C4-2B (cell line): ENCODE results near the gene TMCO4.

Experiments used
- H3K27ac ChIP-seq: fragments of 450-650 bp; 2 replicates; pipeline ENCODE4 v1.5.1; 2017
- CTCF ChIP-seq: fragments of 450-650 bp; conservative IDR thresholded peaks from 2 replicates; pipeline ENCODE4 v1.5.1; 2017; ENCODE audit warnings: mild to moderate bottlenecking
- ZFX ChIP-seq: fragments of 450-650 bp; IDR thresholded peaks from 2 replicates; pipeline ENCODE4 v1.6.1; 2017

Gene TMCO4

DNA sequence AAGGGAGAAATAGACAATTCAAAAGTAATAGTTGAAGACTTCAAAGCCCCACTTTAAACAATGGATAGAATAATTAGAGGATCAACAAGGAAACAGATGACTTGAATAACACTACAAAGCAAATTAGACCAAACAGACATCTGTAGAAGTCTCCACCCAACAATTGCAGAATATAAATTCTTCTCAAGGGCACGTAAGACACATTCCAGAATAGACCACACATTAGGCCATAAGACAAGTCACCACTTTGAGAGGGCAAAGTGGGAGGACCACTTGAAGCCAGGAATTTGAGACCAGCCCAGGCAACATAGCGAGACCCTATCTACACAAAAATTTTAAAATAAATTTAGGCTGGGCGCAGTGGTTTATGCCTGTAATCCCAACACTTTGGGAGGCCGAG lies 35.9 kb upstream of the TMCO4 start:
- no peak overlapping the region for H3K27ac ChIP-seq
- TF ChIP-seq ZFX: no peak
- TF ChIP-seq CTCF: no peak

DNA sequence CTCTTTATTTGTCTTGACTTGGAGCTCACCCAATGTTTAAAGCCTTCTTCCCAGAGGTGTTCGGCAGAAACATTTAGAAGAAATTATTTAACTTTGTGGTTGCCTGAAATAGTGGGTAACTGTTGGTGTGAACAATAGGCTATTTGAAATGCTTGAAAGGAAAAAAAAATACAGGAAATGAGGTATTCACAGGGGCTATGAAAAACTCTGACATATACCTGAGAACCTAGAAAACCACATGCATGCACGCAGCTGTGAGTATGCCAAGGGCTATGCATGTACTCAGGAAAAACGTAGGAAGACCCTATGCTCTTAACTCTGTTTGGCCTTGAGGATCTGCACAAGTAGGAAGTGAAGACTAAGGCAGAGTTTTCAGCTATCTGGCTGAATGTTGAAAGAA lies 31.7 kb upstream of the TMCO4 start:
- no peak for TF ChIP-seq CTCF
- TF ChIP-seq ZFX: no peak
- no peak overlapping the region for H3K27ac ChIP-seq

- TF ChIP-seq ZFX (no peak), CTCF (no peak)
- H3K27ac ChIP-seq: no peak overlapping the region
These were observed 28.8 kb upstream of the TMCO4 start for GRCh38 chr1:19828546-19828945.

GRCh38 chr1:19825298-19825697 lies 25.6 kb upstream of the TMCO4 start:
- no peak overlapping the region for H3K27ac ChIP-seq

GRCh38 chr1:19824541-19824940 lies 24.8 kb upstream of the TMCO4 start:
- H3K27ac ChIP-seq: no peak overlapping the region
- TF ChIP-seq ZFX (no peak), CTCF (no peak)

More at GRCh38 chr1:19825298-19825697, 25.6 kb upstream of the TMCO4 start:
- no peak for TF ChIP-seq CTCF
- no peak for TF ChIP-seq ZFX

- no peak for TF ChIP-seq ZFX
- no peak for TF ChIP-seq CTCF
- H3K27ac ChIP-seq: no peak overlapping the region
These were observed 24.3 kb upstream of the TMCO4 start for GRCh38 chr1:19824036-19824435.

- TF ChIP-seq CTCF (no peak), ZFX (no peak)
These were observed 20.0 kb upstream of the TMCO4 start for GRCh38 chr1:19819701-19820100.

GRCh38 chr1:19818324-19818723 lies 18.6 kb upstream of the TMCO4 start:
- no peak overlapping the region for H3K27ac ChIP-seq
- TF ChIP-seq ZFX (no peak), CTCF (no peak)

More at GRCh38 chr1:19819701-19820100, 20.0 kb upstream of the TMCO4 start:
- no peak overlapping the region for H3K27ac ChIP-seq
